Neural cell (in vitro differentiated cells): ENCODE data around the gene IQGAP2.

Experiments
- EZH2 ChIP-seq: fragments of 200-600, 300-800 bp; shearing (Covaris generic), sonication (generic); IDR thresholded peaks from 2 replicates; pipeline ENCODE4 v1.6.1; 2014; ENCODE audit warnings: antibody characterized with exemption, low read length, borderline replicate concordance, mild to moderate bottlenecking; ENCODE audit not compliant: insufficient read depth, poor library complexity, severe bottlenecking
- POLR2AphosphoS5 ChIP-seq: IDR thresholded peaks from 2 replicates; pipeline ENCODE4 v1.6.1; 2012
- SMC3 ChIP-seq: fragments of 450-650 bp; conservative IDR thresholded peaks from 2 replicates; pipeline ENCODE4 v1.6.1; 2014; ENCODE audit warnings: antibody characterized with exemption, mild to moderate bottlenecking, moderate library complexity; ENCODE audit not compliant: poor library complexity
- TF ChIP-seq, protein P1 (sequence below): fragments of 450-650 bp; IDR thresholded peaks from 2 replicates; pipeline ENCODE4 v1.5.1; 2014; ENCODE audit warnings: antibody characterized with exemption, mild to moderate bottlenecking, moderate library complexity; ENCODE audit not compliant: poor library complexity, severe bottlenecking
- TF ChIP-seq, protein P2 (sequence below): IDR thresholded peaks from 2 replicates; pipeline ENCODE4 v1.6.1; 2012; ENCODE audit warnings: borderline replicate concordance

DNA sequence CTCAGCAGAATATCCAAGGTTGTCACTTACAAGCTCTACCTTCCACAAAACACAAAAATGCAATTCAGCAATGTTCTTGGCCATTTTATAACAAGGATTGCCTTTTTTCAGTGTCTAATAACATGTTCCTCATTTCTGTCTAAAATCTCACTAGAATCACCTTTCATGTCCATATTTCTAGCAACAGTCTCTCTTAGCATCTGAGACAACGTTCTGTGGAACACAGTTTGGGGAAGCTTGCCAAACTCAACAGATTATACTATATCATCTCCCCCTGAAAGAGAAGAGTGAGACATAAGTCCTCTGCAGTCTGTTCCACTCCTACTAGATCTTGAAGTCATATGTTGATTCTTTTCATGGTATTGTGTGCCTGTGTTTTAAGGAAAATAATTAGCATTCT is 149.5 kb downstream of the IQGAP2 start:
- TF ChIP-seq, protein P1, sequence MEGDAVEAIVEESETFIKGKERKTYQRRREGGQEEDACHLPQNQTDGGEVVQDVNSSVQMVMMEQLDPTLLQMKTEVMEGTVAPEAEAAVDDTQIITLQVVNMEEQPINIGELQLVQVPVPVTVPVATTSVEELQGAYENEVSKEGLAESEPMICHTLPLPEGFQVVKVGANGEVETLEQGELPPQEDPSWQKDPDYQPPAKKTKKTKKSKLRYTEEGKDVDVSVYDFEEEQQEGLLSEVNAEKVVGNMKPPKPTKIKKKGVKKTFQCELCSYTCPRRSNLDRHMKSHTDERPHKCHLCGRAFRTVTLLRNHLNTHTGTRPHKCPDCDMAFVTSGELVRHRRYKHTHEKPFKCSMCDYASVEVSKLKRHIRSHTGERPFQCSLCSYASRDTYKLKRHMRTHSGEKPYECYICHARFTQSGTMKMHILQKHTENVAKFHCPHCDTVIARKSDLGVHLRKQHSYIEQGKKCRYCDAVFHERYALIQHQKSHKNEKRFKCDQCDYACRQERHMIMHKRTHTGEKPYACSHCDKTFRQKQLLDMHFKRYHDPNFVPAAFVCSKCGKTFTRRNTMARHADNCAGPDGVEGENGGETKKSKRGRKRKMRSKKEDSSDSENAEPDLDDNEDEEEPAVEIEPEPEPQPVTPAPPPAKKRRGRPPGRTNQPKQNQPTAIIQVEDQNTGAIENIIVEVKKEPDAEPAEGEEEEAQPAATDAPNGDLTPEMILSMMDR: no peak
- no peak for TF ChIP-seq EZH2
- TF ChIP-seq SMC3: no peak
- no peak for TF ChIP-seq POLR2AphosphoS5
- TF ChIP-seq, protein P2, sequence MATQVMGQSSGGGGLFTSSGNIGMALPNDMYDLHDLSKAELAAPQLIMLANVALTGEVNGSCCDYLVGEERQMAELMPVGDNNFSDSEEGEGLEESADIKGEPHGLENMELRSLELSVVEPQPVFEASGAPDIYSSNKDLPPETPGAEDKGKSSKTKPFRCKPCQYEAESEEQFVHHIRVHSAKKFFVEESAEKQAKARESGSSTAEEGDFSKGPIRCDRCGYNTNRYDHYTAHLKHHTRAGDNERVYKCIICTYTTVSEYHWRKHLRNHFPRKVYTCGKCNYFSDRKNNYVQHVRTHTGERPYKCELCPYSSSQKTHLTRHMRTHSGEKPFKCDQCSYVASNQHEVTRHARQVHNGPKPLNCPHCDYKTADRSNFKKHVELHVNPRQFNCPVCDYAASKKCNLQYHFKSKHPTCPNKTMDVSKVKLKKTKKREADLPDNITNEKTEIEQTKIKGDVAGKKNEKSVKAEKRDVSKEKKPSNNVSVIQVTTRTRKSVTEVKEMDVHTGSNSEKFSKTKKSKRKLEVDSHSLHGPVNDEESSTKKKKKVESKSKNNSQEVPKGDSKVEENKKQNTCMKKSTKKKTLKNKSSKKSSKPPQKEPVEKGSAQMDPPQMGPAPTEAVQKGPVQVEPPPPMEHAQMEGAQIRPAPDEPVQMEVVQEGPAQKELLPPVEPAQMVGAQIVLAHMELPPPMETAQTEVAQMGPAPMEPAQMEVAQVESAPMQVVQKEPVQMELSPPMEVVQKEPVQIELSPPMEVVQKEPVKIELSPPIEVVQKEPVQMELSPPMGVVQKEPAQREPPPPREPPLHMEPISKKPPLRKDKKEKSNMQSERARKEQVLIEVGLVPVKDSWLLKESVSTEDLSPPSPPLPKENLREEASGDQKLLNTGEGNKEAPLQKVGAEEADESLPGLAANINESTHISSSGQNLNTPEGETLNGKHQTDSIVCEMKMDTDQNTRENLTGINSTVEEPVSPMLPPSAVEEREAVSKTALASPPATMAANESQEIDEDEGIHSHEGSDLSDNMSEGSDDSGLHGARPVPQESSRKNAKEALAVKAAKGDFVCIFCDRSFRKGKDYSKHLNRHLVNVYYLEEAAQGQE: no peak
